HCT116 (cell line): Measurements from ENCODE around the gene AUTS2. TPM values are rescaled to one million over a fixed set of nuclear protein-coding genes. Genes with fewer than 3 reads are reported as not detected.

Experiments
- ATAC-seq: fragments of 200-7000 bp; cut with Tn5 transposase; 2 replicates; pipeline ENCODE4 v1.9.1; 2020; ENCODE audit warnings: mild to moderate bottlenecking, moderate library complexity
- BruUV-seq: library from RNA; stranded (reverse); fragments of 400-500 nt; replicated peaks from 2 replicates; lab custom pipeline; 2021; lab: Mats Ljungman, UMichigan
- CTCF ChIA-PET: fragments of 300-600 bp; sonication (Branson Sonifier 250); formaldehyde crosslinking; loops from one replicate; lab custom pipeline; 2021; ENCODE audit warnings: antibody characterized with exemption; lab: Charles Lee
- POLR2A ChIA-PET: fragments of 300-600, 350-600 bp; sonication (Branson Sonifier 250); formaldehyde crosslinking; loops from one replicate; lab custom pipeline; 2021; ENCODE audit warnings: antibody characterized with exemption; lab: Charles Lee
- RAD21 ChIA-PET, 2 experiments: fragments of 300-600 bp; sonication (Branson Sonifier 250); formaldehyde crosslinking; loops; one replicate each; lab custom pipeline; 2023; ENCODE audit warnings: low total read pairs in 2 of 2; ENCODE audit not compliant: uncharacterized antibody in 2 of 2, unreplicated experiment in 2 of 2, low non-redundant PET in 1 of 2; lab: Charles Lee
- DNase-seq: peaks from one replicate; pipeline ENCODE4 v3.0.0-alpha.2; 2010; ENCODE audit warnings: low read depth, low spot score
- H2AFZ ChIP-seq: fragments of 200-600 bp; shearing (Covaris generic), sonication (generic); 2 replicates; pipeline ENCODE4 v1.6.1; 2017; ENCODE audit warnings: low read depth, mixed run types, mixed read lengths, antibody characterized with exemption, low read length; ENCODE audit not compliant: poor library complexity, severe bottlenecking
- H3K27ac ChIP-seq: 2 replicates; pipeline ENCODE4 v1.5.1; 2012; ENCODE audit warnings: low read depth, low read length
- H3K27me3 ChIP-seq: fragments of 200-600 bp; sonication (generic); 2 replicates; pipeline ENCODE4 v1.6.1; 2016; ENCODE audit warnings: mixed run types, low read length, mixed read lengths; ENCODE audit not compliant: insufficient read depth
- H3K36me3 ChIP-seq, 2 experiments: fragments of 200-500 bp in 1 of 2; fragments of 200-600 bp in 1 of 2; sonication (Bioruptor generic) in 1 of 2; sonication (generic) in 1 of 2; 2 replicates each; pipeline versions ENCODE4 v1.5.1 to v1.6.1; 2014 to 2016; ENCODE audit warnings: low read length in 2 of 2, inconsistent platforms in 1 of 2, mixed read lengths in 1 of 2, mixed run types in 1 of 2; ENCODE audit not compliant: insufficient read depth in 2 of 2, control insufficient read depth in 1 of 2
- H3K4me1 ChIP-seq, 2 experiments: fragments of 200-600 bp in 1 of 2; sonication (generic) in 1 of 2; 2 replicates each; pipeline versions ENCODE4 v1.5.1 to v1.6.1; 2012 to 2017; ENCODE audit warnings: low read length in 2 of 2, inconsistent platforms in 1 of 2, mild to moderate bottlenecking in 1 of 2, mixed read lengths in 1 of 2, mixed run types in 1 of 2, moderate library complexity in 1 of 2; ENCODE audit not compliant: insufficient read depth in 2 of 2, control insufficient read depth in 1 of 2
- H3K4me2 ChIP-seq: fragments of 200-600 bp; sonication (generic); 2 replicates; pipeline ENCODE4 v1.6.1; 2017; ENCODE audit warnings: mixed run types, low read length, mixed read lengths
- H3K4me3 ChIP-seq, 2 experiments: fragments of 200-600 bp in 1 of 2; sonication (generic) in 1 of 2; replicated peaks in 1 of 2; 2 replicates each; pipeline ENCODE4 v1.5.1; 2011 to 2016; ENCODE audit warnings: low read length in 2 of 2, control low read depth in 1 of 2, low read depth in 1 of 2, mild to moderate bottlenecking in 1 of 2, mixed read lengths in 1 of 2, mixed run types in 1 of 2
- H3K79me2 ChIP-seq: fragments of 200-600 bp; sonication (generic); 2 replicates; pipeline ENCODE4 v1.6.1; 2017; ENCODE audit warnings: mild to moderate bottlenecking, mixed run types, low read length, moderate library complexity, mixed read lengths; ENCODE audit not compliant: insufficient read depth
- H3K9ac ChIP-seq: fragments of 200-600 bp; sonication (generic); 2 replicates; pipeline ENCODE4 v1.6.1; 2016; ENCODE audit warnings: low read length, mixed read lengths
- H3K9me2 ChIP-seq: fragments of 200-600 bp; sonication (generic), shearing (Covaris generic); 2 replicates; pipeline ENCODE4 v1.6.1; 2017; ENCODE audit warnings: mixed run types, mild to moderate bottlenecking, moderate library complexity; ENCODE audit not compliant: insufficient read depth
- H3K9me3 ChIP-seq, 2 experiments: fragments of 200-500 bp in 1 of 2; fragments of 200-600 bp in 1 of 2; sonication (Bioruptor generic) in 1 of 2; sonication (generic) in 1 of 2; 2 replicates each; pipeline ENCODE4 v1.6.1; 2014 to 2017; ENCODE audit warnings: low read length in 2 of 2, mixed read lengths in 2 of 2, inconsistent platforms in 1 of 2, low read depth in 1 of 2, mild to moderate bottlenecking in 1 of 2, mixed run types in 1 of 2, moderate library complexity in 1 of 2; ENCODE audit not compliant: control insufficient read depth in 1 of 2, insufficient read depth in 1 of 2
- H4K20me1 ChIP-seq: fragments of 200-600 bp; sonication (generic), shearing (Covaris generic); 2 replicates; pipeline ENCODE4 v1.6.1; 2017; ENCODE audit warnings: mixed run types, mild to moderate bottlenecking, moderate library complexity; ENCODE audit not compliant: insufficient read depth
- CBX3 ChIP-seq: IDR thresholded peaks from 2 replicates; pipeline ENCODE4 v1.6.1; 2012; ENCODE audit warnings: low read depth
- ELF1 ChIP-seq: IDR thresholded peaks from 2 replicates; pipeline ENCODE4 v1.6.1; 2012; ENCODE audit warnings: low read depth, borderline replicate concordance
- EZH2phosphoT487 ChIP-seq: fragments of 200-600 bp; IDR thresholded peaks from 2 replicates; pipeline ENCODE4 v1.6.1; 2018; ENCODE audit warnings: antibody characterized with exemption, borderline replicate concordance
- FOSL1 ChIP-seq: IDR thresholded peaks from 2 replicates; pipeline ENCODE4 v1.6.1; 2012; ENCODE audit warnings: low read depth
- POLR2AphosphoS5 ChIP-seq: IDR thresholded peaks from 2 replicates; pipeline ENCODE4 v1.6.1; 2011; ENCODE audit warnings: mild to moderate bottlenecking, low read depth, low read length, moderate library complexity
- RAD21 ChIP-seq: IDR thresholded peaks from 2 replicates; pipeline ENCODE4 v1.6.1; 2012; ENCODE audit warnings: low read depth, mild to moderate bottlenecking
- TCF7L2 ChIP-seq: IDR thresholded peaks from 2 replicates; pipeline ENCODE4 v1.7.0; 2011; ENCODE audit warnings: borderline replicate concordance, inconsistent platforms; ENCODE audit not compliant: insufficient read depth, insufficient read length; ENCODE audit errors: extremely low read depth
- YY1 ChIP-seq: IDR thresholded peaks from 2 replicates; pipeline ENCODE4 v1.6.1; 2011; ENCODE audit warnings: low read length, low read depth, moderate library complexity, mild to moderate bottlenecking; ENCODE audit not compliant: insufficient replicate concordance; ENCODE audit errors: extremely low read depth
- ZNF274 ChIP-seq: fragments of 200-500 bp; sonication (Bioruptor generic); IDR thresholded peaks from 2 replicates; pipeline ENCODE4 v1.6.1; 2014; ENCODE audit warnings: mild to moderate bottlenecking, low read depth, low read length, inconsistent platforms
- intact Hi-C: fragments of 100-400 bp; cut with micrococcal nuclease; formaldehyde crosslinking; loops from 2 replicates; pipeline ENCODE4 v1.10.0; 2022
- total RNA-seq: library from RNA; stranded (reverse); gene quantifications from one replicate; pipeline ENCODE4 v1.2.1, GENCODE V29; 2021; ENCODE audit not compliant: unreplicated experiment
- TF ChIP-seq, protein P1 (sequence below): IDR thresholded peaks from 2 replicates; pipeline ENCODE4 v1.6.1; 2012; ENCODE audit warnings: low read depth

Gene AUTS2
- total RNA-seq, 1 experiment from 2014 or later: 0.93 TPM

DNA sequence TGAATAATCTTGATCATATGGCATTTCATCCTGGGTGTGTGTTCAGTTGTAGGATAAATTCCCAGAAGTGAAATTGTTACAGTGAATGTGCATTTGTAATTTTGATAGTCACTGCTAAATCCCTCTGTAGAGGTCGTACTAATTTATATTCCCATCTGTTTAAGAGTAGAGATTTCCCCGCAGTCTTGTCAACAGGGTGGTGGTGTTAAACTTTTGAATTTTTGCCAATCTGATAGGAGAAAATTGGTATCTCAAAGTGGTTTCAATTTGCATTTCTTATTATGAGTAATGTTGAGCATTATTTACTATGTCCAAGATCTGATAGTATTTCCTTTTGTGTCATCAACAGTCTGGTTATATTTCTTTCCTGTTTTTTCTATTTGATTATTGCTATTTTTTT is 101.7 kb downstream of the AUTS2 start:
- Histone ChIP-seq H3K27me3 (no peaks in the 10 kb centered on the region), H3K4me3 (no peak overlapping the region), H3K9ac (no peak overlapping the region), H3K36me3 (no peaks in the 10 kb centered on the region), H3K4me2 (no peak overlapping the region), H4K20me1 (no peaks in the 10 kb centered on the region), H3K27ac (no peak overlapping the region), H2AFZ (no peak overlapping the region), H3K79me2 (no peaks in the 10 kb centered on the region), H3K9me2 (no peaks in the 10 kb centered on the region), H3K9me3 (peaks cover 5 to 37% of the 10 kb centered on the region in 2 experiments; a peak in 2 of 4 replicates), H3K4me1 (no peaks in the 10 kb centered on the region)
- ChIA-PET RAD21 (no interaction called here), POLR2A (no interaction called here), CTCF (no interaction called here)
- DNase-seq: no peak
- TF ChIP-seq, protein P1, sequence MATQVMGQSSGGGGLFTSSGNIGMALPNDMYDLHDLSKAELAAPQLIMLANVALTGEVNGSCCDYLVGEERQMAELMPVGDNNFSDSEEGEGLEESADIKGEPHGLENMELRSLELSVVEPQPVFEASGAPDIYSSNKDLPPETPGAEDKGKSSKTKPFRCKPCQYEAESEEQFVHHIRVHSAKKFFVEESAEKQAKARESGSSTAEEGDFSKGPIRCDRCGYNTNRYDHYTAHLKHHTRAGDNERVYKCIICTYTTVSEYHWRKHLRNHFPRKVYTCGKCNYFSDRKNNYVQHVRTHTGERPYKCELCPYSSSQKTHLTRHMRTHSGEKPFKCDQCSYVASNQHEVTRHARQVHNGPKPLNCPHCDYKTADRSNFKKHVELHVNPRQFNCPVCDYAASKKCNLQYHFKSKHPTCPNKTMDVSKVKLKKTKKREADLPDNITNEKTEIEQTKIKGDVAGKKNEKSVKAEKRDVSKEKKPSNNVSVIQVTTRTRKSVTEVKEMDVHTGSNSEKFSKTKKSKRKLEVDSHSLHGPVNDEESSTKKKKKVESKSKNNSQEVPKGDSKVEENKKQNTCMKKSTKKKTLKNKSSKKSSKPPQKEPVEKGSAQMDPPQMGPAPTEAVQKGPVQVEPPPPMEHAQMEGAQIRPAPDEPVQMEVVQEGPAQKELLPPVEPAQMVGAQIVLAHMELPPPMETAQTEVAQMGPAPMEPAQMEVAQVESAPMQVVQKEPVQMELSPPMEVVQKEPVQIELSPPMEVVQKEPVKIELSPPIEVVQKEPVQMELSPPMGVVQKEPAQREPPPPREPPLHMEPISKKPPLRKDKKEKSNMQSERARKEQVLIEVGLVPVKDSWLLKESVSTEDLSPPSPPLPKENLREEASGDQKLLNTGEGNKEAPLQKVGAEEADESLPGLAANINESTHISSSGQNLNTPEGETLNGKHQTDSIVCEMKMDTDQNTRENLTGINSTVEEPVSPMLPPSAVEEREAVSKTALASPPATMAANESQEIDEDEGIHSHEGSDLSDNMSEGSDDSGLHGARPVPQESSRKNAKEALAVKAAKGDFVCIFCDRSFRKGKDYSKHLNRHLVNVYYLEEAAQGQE: no peak
- no peak for TF ChIP-seq POLR2AphosphoS5
- TF ChIP-seq ZNF274: no peak
- no peak for TF ChIP-seq RAD21
- TF ChIP-seq FOSL1: no peak
- no peak for TF ChIP-seq EZH2phosphoT487
- TF ChIP-seq CBX3: no peak
- TF ChIP-seq ELF1: no peak
- TF ChIP-seq YY1: no peak
- no peak for TF ChIP-seq TCF7L2
- BruUV-seq: no TSS peak
- intact Hi-C loops: no loop called here
- no peak for ATAC-seq
